ENCODE measurements around the gene SH3BP2.

Gene SH3BP2

DNA sequence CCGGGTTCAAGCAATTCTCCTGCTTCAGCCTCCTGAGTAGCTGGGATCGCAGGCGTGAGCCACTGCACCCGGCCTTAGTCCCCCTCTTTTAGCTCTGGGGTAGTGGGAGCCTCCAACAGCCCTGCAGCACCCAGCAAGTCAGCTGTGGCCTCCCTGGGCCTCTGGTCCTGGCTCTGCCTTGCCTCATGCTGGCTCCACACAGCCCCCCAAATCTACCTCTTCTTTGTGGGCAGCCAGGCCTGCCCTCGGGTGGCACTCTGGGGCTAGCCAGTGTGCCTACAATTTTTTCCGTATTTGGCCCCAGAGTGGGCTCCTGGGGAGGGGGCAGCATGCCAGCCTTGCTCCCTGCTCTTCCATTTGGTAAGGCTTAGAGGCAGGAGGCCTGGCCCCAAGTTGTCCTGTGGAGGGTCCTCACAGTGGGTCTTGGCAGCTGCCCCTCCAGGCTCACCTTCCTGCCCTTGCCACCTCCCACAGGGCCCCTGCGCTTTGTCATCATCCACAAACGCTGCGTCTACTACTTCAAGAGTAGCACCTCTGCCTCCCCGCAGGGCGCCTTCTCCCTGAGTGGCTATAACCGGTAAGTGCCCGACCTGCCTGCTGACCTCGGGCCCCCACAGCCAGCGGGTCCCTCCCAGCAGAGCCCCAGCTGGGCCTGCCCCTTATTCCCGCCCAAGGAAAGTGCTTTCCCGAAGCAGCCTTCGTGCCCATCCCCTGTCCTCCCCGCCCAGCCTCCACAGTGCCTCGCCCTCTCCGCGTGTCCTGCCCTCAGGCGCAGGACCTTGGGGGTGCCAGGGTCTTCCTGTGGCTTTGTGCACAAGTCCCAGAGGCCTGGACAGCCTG is 29.8 kb downstream of the SH3BP2 start:
- no peak for DNase-seq

DNA sequence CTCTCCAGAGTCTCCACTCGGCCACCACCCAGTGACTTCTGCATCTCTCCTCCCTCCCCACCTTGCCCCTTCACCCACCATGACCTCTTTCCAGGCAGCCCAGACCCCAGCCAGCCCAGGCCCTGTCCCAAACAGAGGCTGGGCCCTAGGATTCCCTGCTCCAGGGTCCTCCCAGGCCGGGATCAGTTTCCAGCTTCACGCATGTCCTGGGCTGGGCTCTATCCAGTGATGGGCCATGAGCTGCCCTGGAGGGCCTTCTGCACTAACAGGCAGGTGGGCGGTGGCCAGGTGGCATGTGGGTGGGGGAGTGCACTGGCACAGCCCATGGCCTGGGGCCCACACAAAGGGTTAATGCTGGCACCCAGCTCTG is 30.4 kb downstream of the SH3BP2 start:
- no peak for DNase-seq

DNA sequence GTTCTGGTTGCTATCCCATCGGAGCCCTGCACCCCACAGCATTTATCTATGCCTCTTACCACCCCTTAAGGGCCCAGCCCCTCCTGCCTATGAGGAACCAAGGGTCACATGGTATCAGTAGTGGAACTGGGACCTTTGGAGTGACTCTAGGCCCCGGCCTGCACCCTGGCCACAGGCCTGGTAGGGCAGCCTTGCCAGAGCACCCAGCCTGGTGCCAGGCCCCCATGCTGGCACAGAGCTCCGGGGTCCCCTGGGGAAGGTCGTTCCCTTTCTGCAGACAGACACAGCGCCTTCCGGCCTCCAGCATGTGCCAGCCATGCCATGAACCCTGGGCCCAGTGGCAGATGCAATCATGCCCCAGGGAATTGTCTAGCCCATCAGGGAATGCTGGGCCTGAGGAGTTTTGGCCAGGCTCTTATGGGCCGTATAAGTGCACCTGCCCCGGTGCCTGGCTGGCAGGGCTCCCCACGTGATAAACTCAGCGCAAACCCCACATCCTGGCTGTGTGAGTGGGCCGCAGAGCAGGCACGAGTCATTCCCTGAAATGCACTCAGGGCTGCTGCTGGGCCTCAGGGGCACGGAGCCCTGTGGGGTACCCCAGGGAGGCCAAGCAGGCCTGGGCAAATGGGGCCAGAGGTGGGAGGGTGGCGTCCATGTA is 30.9 kb downstream of the SH3BP2 start:
- DNase-seq = no peak

DNA sequence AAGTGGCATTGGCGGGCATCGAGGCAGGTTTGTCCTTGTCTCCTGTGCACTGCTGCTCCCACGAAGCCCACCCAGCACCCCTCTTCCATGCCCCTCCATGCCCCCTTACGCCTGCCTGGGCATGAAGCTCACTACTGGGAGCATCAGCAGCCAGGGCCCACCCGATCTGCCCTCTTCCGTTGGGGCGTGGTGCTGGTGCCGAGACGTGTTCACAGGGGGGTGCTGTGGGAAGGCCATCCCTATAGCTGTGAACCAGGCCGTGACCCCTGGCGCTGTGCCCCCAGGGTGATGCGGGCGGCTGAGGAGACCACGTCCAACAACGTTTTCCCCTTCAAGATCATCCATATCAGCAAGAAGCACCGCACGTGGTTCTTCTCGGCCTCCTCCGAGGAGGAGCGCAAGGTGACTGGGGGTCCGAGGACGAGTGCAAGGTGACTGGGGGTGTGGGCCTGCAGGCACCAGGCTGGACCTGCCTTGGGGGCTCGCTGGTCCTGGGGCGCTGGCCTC is 31.5 kb downstream of the SH3BP2 start:
- DNase-seq = no peak

DNA sequence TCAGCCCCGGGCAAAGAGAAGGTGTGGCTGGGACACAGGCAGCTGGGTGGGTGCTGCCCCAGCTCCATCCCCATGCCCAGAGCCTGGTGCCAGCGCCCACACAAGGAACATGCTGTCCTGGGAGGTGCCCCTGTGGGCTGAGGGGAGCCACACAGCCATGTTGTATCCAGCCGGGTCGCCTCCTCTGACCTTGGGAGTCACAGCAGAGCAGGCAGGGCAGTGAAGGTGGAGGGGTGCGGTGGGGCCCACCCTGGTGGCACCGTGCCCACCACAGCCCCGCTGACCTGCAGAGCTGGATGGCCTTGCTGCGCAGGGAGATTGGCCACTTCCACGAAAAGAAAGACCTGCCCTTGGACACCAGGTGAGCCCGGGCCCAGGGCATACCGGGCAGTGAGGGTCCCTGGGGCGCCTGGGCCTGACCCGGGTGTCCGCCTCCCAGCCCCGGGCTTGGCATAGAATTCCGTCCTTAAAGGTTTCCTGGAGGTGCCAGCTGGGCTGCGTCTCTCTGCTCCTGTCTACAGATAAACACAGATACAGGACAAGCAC is 32.0 kb downstream of the SH3BP2 start:
- DNase-seq = no peak

DNA sequence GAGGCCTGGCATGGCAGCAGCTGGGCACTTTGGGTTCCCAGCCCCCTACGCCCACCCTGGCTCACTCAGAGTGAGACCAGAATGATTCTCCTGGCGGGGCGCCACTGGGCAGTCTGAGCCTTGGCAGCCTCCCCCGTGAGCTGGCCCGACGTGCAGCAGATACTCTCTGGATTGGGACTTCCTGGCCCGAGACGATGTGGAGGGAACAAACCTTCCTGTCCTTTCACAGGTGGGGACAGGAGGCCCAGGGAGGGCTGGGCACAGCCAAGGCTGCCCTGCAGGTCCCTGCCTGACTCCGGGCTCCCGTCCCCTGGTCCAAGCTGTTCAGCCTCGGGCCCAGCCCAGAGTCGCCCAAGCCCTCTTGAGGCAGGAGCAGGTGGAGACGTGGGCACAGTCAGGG is 32.9 kb downstream of the SH3BP2 start:
- no peak for DNase-seq

DNA sequence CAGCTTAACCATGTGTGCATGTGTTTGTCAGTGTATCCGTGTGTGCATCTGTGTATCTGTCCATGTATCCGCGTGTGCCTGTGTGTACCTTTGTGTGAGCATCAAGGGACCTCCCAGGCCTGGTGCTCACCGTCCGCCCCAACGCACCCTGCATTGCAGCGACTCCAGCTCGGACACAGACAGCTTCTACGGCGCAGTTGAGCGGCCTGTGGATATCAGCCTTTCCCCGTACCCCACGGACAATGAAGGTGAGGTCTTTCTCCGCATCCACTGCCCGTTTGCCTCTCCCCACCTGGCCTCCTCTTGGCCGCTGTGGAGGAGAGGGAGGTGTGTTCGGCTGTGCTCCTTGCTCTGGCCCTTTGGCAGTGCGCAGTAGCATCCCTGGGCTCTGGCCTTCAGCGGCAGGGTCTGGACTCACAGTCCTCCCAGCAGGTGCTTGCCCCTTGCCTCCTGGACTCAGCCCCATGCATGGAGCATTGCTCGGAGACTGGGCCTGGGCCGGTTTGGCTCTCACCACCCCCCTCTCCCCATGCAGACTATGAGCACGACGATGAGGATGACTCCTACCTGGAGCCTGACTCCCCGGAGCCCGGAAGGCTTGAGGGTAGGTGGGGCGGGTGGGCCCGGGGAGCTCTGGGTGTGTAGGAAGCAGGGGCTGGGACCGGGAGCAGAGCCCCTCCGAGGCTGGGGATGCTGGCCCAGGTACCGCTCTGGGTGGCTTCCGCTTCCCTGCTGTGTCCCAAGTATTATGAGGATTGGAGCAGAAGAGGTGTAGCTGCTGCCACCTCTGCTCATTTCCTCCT is 34.4 kb downstream of the SH3BP2 start:
- DNase-seq = no peak

DNA sequence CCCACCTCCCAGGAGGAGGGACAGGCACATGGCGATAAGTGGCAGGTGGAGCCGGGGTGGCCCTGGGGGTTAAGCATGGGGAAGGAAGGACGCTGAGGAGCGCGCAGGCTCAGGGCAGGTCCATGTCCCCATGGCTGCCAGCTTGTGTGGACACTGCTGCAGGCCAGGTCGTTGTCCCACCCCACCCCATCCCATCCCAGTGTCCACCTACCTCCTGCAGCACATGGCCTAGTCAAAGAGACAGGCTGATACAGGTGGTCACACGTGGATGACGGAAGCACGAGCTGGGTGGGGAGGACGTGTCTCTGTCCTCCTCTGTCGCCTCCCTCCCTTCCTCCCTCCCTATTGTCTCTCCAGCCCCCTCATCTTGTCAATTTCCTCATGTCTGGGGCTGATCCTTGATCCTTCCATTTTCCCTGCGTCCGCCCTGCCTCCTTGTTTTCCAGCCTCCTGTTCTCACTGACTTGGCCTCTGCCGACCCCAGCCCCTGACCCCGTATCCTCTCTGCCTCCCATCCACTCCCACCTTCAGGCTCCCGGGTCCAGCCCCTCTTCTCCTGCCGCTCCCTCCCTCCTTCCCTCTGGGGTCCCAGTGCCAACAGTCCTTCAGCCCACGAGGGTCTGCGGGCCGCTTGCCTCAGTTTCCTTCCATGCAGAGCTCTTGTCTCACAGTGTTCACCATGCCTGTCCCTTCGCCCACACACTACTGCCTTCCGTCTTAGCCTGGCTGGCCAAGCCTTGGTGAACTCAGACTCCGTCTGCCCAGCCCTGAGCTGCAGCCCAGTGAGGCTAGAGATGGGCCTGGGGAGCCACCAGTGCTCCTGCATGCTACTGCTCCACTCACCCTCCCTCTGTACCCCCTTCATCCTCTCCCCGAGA is 35.2 kb downstream of the SH3BP2 start:
- DNase-seq = no peak

DNA sequence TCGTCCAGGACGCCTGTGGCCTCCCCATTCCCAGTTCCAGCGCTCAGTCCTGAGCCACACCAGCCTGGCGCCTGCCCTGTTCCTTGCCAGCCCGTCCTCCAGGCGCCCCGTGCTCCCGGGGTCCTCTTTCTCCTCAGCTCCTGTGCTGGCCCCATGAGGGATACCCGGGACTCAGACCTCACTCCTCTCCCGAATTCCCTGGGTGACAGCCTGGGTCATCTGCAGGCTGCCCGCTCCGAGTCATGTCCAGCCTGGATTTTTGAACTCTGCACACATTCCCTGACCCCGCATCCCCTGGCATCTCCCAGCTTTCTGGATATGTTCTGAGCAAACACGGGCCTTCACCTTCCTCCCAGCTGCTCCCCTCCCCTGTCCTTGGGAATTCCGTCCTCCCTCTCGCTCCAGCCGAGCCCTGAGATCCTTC is 35.9 kb downstream of the SH3BP2 start:
- DNase-seq = no peak

DNA sequence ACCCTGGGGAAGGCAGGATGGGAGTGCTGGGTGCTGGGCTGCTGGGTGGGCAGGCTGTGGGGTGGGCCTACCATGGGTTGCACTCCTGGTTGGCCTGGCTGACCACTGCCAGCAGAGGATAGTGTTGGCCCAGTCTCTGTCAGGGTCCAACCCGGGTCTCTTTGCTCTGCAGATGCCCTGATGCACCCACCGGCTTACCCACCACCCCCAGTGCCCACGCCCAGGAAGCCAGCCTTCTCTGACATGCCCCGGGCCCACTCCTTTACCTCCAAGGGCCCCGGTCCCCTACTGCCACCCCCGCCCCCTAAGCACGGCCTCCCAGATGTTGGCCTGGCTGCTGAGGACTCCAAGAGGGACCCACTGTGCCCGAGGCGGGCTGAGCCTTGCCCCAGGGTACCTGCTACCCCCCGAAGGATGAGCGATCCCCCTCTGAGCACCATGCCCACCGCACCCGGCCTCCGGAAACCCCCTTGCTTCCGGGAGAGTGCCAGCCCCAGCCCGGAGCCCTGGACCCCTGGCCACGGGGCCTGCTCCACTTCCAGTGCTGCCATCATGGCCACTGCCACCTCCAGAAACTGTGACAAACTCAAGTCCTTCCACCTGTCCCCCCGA is 36.5 kb downstream of the SH3BP2 start:
- DNase-seq = no peak

DNA sequence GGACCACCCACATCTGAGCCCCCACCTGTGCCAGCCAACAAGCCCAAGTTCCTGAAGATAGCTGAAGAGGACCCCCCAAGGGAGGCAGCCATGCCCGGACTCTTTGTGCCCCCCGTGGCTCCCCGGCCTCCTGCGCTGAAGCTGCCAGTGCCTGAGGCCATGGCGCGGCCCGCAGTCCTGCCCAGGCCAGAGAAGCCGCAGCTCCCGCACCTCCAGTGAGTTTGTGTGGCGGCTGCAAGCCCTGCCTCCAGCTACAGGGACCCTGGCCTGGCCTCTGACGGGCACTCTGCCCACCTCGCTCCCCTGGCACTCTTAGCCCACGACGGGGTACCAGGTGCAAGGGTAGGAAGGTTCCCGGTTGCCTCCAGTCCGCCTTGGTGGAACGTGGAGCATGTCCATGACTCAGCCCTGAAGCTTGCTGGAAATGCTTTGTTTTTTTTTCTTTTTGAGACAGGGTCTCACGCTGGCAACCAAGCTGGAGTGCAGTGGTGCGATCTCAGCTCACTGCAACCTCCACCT is 37.1 kb downstream of the SH3BP2 start:
- DNase-seq = no peak

DNA sequence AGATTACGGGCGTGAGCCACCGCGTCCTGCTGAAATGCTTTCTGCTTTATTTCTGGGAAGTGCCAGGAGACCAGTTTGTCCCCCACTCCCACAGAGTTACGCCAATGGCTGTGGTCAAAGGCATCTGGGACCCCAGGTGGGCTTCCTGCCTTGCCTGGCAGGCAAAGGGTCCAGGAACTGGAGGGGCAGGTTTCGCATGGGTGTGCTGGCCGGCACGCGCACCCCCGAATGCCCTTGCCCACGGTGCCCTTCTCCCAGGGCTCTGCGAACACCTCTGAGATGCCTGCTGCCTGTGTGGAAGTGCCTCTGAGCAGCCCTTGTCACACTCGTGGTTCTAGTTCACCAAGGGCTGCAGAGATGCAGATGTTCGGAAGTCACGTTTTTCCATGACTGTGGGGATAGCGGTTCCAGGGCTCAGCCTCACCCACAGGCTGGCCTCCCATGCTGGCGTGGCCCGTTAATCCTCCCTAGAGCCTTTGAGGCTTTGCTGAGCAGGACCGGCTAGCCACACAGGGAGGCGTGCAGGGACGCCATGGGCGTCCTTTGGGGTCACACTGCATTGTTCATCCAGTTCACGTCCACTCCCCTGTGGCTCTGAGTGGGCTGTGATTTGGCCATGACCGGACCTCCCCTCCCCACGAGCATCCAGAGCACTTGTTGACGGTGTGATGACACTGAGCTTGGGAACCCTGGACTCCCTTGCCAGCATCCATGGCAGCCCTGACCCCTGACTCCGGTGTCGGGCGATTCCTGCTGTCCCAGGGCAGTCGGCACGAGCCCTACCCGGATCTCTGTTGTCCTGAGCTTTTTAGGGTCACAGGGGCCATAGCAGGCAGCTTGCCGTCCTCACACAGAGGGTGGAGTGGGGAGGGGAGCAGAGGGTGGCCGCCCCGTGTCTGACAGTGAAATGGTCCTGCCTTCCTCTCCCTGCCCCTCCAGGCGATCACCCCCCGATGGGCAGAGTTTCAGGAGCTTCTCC is 38.0 kb downstream of the SH3BP2 start:
- no peak for DNase-seq

DNA sequence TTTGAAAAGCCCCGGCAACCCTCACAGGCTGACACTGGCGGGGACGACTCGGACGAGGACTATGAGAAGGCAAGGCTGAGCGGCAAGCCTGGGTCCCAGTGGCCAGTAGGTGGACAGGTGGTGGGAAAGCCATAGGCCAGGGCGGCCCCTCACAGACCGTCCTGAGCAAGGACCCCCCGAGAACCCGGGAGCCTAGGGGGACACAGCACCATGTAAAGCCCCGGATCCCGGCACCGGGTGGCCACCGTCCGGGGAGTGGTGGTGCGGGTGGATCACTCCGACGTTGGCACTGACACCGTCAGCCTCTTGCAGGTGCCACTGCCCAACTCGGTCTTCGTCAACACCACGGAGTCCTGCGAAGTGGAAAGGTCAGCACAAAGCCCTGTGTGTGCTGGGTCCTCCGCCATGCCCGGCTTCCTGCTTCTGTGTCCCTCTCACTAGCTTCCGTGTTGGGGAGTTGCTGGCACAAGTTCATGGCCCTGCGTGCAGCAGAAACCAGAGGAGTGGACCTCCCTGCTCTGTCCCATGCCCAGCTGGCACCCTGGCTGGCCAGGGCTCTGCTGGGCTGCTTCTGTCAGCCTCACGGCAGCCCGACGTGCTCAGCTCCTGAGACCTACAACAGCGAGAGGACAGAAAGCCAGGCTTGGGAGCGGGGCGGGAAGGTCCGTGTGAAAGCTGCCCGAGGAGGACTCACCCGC is 38.9 kb downstream of the SH3BP2 start:
- DNase-seq = no peak

DNA sequence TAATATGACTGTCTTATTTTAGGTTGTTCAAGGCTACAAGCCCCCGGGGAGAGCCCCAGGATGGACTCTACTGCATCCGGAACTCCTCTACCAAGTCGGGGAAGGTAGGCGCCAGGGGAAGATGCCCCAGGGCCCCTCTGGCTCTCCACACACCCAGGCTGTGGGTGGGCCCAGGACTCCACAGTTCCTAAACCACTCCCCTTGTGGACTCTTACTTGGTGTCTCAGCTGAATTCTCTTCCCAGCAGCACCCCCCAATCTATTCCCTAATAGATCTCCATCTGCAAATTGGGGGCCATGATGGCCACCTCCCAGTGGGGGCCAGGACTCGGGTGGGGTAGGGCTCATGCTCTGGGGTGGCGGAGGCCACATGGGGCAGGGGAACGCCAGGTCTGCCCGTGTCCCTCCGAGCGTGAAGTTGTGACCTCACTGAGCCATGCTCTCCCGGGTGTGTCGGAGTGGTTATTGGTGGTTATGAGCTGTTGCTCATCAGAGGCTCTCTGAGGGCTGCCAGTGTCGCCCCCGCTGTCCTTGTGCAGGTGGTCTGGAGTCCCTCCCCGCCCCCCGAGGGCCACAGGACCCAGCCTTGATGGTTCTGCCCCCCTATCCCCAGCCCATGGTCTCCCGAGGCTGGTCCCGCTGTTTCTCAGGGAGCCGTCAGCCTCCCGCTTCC is 39.6 kb downstream of the SH3BP2 start:
- DNase-seq = no peak

DNA sequence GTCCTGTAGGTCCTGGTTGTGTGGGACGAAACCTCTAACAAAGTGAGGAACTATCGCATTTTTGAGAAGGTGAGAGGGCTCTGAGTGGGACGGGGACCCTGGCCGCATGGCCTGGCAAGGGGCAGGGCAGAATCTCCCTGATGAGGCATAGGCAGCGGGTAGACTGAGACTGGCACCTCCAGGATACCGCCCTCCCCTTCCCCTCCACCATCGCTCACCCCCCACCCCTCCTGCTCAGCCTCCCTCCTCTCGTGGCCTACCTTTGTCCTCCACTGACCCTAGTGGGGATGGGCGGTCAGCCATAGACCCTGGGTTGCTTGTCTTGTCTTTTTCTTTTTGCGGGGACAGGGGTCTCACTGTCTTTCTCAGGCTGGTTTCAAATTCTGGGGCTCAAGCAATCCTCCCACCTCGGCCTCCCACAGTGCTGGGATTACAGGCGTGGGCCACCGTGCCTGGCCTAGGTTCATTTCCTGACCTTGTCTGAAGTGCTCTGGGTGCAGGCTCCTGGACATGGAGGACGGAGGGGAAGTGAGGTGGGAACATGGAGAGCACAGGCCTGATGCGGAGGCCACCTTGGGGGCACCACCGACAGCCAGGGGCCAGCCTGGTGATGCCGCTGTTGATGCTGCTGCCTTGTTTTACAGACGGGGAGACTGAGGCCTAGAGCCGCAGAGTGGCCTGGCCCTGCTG is 40.2 kb downstream of the SH3BP2 start:
- DNase-seq = no peak

DNA sequence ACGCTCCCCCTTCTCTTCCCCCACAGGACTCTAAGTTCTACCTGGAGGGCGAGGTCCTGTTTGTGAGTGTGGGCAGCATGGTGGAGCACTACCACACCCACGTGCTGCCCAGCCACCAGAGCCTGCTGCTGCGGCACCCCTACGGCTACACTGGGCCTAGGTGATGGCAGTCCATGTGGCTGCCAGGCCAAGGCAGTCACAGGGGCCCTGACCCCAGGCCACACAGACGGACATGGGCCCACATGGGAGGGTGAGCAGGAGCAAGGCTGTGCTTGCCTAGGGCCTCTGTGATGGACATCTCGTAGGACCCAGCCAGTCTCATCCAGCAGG is 40.8 kb downstream of the SH3BP2 start:
- DNase-seq = no peak

DNA sequence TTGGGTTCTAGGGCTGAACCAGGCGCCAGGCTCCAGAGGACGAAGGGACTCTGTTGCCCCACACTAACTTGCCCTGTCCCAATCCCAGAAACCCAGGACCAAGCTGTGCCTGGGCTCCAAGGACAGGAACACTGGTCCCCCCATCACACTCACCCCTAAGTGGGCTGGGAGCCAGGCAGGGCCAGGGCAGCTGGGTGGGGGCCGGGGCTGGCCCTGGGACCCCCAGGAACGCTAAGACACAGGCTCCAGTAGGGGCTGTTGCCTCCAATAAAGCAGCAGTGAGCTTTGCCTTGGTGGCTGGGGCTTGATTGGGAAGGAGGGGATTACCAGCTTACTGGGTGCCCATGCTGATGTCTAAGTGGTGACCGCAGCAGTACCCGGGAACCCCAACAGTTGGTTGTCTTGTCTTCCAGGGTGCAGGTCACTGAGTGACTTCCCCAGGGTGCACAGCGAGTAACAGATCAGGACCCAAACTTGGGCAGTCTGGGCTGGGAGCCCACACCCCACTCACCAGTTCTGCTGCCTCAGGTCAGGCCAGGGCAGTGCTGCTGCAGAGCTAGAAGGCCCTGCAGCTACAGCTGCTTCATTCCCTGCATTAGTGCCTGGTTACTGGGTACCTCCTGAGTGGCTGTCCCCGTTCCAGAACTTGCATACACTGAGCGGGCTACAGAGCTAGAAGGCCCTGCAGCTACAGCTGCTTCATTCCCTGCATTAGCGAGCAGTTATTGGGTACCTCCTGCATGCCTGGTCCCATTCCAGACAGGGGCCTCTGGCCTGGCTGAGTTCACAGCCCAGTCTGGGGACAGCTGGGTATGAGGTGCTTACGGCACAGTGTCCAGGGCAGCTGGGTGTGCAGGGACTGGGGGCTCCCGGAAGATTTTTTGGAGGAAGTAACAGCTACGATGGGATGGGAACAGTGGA is 41.4 kb downstream of the SH3BP2 start:
- no peak for DNase-seq
